GM12801 (cell line): Measurements from ENCODE around the gene TAF1B.

Source experiments
- CTCF ChIP-seq: IDR thresholded peaks from one replicate; pipeline ENCODE4 v1.5.1; 2011; ENCODE audit warnings: control low read depth; ENCODE audit not compliant: insufficient read length; ENCODE audit errors: extremely low read depth

TAF1B gene

GRCh38 chr2:9948721-9949120 is 105.4 kb downstream of the TAF1B start:
- no peak for TF ChIP-seq CTCF

DNA sequence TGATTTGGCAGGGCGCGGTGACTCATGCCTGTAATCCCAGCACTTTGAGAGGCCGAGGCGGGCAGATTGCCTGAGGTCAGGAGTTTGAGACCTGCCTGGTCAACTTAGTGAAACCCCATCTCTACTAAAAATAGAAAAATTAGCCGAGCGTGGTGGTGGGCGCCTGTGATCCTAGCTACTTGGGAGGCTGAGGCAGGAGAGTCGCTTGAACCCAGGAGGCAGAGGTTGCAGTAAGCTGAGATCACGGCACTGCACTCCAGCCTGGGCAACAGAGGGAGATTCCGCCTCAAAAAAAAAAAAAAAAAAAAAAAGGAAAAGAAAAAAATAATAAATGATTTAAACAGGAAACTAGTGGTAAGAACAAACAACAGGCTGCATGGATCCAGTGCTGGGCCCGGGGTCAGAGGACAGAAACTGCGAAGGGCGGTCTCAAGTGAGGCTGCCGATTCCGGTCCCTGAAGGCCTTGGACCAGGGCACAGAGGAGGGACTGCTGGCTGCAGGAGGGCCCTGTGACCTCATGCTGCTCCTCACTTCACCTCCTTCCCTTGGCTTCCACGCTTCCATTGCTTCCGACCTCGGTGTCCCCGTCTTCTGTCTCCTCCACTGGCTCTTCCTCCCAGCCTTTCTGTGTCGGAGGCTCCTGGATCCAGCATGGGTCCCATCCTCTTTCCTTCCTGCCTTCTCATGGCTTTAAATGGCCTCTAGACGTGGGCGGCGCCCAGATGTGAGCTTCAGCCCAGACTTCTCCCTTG is 106.1 kb downstream of the TAF1B start:
- no peak for TF ChIP-seq CTCF

- no peak for TF ChIP-seq CTCF
Measured at GRCh38 chr2:9949992-9950520, 106.8 kb downstream of the TAF1B start.

GRCh38 chr2:9950521-9951271 is 107.4 kb downstream of the TAF1B start:
- TF ChIP-seq CTCF = no peak

- TF ChIP-seq CTCF = no peak
Measured at GRCh38 chr2:9951272-9951521, 107.9 kb downstream of the TAF1B start.

- TF ChIP-seq CTCF = no peak
Measured at GRCh38 chr2:9951522-9952285, 108.4 kb downstream of the TAF1B start, which contains the start of gene GRHL1. GRHL1 (plus strand) TSS chr2:9951693; CDS start chr2:9951834, 141 bp downstream.

DNA sequence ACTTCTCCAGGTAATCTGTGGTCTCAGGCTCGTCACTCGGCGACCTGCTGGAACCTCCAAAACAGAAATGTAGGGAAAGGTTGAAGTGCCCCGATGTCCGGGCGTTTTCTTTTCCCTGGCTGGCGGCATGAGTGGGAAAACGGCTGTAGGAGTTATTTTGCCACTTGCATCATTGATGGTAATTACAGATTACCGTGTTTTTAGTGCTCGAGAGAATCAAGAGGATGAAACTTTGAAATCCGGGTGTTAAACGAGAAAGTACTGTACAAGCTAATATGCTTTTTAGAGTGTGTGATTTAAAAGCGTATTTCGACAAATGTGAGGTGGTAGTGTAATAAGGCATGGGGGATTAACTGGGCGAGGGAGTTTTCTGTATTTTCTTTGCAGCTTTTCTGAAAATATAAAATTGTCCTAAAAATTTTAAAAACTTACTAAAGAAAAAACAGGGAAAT is 109.0 kb downstream of the TAF1B start:
- TF ChIP-seq CTCF = no peak
